GM21825 (cell line): ENCODE results near the gene NXPH4.
A peak's percentile ranks its signal among the peaks of the same experiment; 100 is the strongest.

Experiments
- ATAC-seq: cut with Tn5 transposase; IDR thresholded peaks from one replicate; pipeline ENCODE4 v1.9.1; 2021; ENCODE audit warnings: mild to moderate bottlenecking, moderate library complexity; ENCODE audit not compliant: unreplicated experiment

Gene NXPH4

DNA sequence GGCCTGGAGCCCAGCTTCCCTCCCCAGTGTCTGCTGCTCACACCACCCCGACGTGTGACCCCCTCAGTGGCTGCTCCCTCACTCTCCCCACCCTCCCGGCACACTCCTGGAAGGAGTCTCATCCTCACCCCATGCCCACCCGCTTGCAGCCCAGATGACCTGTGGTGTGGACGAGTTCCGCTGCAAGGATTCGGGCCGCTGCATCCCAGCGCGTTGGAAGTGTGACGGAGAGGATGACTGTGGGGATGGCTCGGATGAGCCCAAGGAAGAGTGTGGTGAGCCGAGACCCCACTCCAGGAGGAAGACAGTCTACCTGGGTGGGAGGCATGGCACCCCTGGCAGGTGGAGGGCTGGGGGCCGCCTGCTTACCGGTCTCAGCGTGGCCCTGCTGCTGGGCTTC, 15.0 kb upstream of the NXPH4 start:
- ATAC-seq, result no peak

DNA sequence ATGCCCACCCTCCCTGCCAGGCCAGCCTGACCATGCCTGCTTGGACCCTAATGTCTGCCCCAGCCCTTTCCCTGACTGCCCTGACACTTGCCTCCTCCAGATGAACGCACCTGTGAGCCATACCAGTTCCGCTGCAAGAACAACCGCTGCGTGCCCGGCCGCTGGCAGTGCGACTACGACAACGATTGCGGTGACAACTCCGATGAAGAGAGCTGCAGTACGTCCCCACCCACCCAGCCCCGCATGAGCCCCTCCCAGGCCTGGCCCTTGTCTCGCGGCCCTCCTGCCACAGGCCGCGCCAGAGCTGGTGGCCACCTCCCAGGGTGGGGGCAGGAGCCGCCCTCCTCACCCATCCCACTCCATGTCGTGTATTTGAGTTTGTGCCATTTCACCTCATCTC, 14.3 kb upstream of the NXPH4 start:
- no peak for ATAC-seq

DNA sequence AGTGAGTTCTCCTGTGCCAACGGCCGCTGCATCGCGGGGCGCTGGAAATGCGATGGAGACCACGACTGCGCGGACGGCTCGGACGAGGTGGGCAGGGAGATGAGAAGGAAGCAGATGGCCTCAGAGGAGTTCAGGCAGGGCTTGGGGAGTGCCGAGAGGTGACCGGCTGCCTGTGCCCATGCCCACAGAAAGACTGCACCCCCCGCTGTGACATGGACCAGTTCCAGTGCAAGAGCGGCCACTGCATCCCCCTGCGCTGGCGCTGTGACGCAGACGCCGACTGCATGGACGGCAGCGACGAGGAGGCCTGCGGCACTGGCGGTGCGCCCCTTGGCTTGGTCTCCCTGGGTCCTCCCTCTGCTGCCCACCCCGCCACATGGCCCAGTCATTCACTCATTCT, 13.4 kb upstream of the NXPH4 start:
- no peak for ATAC-seq

DNA sequence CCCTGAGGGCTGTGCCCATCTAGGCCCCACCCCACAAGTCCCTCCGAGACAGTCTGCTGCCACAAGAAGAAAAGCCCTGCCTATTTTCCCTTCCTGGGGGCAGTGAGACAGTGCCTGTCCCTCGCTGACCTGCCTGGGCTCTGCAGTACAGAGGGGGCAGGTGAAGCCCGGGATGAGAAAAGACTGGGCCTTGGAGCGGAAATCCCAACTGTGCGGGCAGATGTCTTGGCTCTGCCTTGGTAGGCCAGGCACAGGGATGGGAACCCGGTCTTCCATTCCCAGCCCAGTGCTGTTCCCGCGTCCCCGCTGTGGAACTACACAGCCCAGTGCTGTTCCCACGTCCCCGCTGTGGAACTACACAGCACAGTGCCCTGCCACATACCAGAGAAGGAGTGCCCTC, 12.8 kb upstream of the NXPH4 start:
- no peak for ATAC-seq

DNA sequence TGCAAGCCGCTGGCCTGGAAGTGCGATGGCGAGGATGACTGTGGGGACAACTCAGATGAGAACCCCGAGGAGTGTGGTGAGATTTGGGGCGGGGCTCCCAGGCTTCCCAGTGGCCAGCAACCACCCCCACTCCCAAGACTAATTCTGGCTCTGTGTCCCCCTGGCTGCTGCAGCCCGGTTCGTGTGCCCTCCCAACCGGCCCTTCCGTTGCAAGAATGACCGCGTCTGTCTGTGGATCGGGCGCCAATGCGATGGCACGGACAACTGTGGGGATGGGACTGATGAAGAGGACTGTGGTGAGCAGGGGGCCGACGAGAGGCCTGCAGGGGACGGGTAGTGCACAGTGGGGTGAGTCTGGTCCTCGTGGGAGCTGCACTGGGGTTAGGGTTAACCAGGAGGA, 12.1 kb upstream of the NXPH4 start:
- ATAC-seq, result no peak

DNA sequence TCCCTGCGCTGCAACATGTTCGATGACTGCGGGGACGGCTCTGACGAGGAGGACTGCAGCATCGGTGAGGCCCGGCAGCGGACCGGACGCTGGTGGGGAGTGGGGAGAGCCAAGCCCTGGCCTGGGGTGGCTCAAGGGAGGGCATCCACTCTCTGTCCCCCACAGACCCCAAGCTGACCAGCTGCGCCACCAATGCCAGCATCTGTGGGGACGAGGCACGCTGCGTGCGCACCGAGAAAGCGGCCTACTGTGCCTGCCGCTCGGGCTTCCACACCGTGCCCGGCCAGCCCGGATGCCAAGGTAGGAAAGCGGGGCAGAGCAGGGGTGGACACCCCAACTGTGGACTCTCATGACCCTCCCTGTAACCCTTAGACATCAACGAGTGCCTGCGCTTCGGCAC, 11.4 kb upstream of the NXPH4 start:
- no peak for ATAC-seq

DNA sequence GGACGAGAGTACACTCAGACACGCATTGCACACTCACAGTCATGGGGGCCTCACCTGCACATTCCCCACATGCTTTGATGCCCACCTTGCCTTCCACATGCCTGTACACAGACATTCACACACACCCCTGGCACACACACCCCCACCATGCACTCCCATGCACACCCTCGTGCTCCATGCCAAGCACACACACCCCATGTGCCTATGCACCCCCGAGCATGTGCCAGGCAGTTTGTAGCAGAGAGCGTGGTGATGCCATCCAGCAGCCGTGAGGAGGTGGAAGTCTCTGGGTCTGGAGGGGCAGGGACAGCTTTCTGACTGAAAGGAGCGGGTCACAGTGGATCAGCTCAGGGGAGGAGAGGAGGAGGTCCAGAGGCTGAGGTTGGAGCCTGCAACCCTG, 10.7 kb upstream of the NXPH4 start:
- no peak for ATAC-seq

DNA sequence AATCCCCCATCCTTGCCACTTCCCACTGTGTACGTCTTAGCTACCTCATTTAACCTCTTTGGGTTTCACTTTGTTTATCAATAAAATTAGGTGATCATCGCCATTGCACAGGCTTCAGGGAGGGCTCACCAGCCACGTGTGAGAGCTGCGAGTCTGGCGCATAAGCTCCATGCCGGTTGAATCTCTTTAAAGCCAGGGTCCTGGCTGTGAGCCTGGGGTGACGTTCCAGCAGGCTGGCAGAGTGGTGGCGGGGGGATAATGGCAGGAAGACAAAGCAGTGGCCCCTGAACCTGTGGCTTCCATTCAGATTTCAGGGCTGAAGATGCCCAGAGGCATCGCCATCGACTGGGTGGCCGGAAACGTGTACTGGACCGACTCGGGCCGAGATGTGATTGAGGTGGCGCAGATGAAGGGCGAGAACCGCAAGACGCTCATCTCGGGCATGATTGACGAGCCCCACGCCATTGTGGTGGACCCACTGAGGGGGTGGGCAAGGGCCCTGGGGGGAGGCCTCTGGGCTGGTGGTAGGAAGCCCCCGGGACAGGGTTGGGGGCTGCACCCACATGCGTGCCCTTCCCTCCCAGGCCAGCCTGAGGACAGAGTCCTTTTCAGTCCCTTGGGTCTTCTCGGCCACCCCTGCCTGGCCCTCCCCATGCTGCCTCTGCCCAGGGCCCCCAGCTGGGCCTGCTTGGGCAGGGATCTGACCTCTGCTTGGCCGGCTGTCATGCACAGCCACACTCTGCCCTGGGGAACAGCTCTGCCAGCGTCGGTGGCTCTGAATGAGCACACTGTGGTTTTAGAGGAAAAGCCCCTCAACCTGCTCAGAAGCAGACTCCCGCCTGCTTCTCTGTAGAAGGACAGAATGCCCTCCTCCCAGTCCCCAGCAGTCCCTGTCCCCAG, 8.6 kb upstream of the NXPH4 start:
- no peak for ATAC-seq

DNA sequence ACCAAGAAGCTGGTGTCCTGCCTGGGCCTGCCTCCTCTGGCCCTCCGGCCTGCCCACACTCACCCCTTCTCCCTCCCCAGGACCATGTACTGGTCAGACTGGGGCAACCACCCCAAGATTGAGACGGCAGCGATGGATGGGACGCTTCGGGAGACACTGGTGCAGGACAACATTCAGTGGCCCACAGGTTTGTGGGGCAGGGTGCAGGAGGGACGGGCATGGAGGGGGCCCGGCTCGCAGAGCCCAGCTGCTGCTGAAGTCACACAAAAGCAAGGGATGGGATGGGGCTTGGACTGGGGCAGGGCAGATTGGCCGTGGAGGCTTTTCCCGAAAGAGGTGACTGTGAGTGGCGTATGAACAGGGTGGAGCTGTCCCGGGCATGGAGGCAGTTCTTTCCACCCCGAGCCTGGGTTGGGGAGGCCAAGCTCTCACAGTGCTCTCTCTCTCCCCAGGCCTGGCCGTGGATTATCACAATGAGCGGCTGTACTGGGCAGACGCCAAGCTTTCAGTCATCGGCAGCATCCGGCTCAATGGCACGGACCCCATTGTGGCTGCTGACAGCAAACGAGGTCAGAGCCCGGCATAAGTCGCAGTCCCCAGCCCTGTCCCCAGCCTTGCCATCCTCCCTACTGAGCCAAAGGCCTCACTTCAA, 7.8 kb upstream of the NXPH4 start:
- no peak for ATAC-seq

DNA sequence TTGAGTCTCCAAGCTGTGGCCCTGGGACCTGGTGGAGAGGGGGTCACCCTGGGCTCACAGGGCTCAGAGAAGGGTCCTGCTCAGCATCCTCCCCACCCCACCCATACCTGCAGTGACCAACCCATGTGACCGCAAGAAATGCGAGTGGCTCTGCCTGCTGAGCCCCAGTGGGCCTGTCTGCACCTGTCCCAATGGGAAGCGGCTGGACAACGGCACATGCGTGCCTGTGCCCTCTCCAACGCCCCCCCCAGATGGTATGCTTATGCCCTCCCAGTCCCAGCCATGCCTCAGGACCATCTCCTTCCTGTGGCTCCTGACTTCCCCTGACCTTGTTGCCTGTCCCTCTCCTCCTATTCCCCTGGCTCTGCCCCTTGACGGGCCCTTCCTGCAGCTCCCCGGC, 6.7 kb upstream of the NXPH4 start:
- ATAC-seq, result no peak

DNA sequence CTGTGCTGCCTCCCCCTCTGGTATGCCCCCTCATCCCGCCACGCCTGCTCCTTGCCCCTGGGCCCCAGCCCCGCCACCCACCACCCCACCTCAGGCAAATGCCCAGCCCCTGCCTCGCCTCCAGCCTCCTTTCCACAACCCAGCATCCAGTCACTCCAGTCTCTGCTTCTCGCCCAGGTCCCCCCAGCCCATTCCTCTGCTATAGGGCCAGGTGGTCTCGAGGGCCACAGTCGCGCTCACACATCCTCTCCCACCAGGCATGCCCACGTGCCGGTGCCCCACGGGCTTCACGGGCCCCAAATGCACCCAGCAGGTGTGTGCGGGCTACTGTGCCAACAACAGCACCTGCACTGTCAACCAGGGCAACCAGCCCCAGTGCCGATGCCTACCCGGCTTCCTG, 6.1 kb upstream of the NXPH4 start:
- ATAC-seq, result no peak

DNA sequence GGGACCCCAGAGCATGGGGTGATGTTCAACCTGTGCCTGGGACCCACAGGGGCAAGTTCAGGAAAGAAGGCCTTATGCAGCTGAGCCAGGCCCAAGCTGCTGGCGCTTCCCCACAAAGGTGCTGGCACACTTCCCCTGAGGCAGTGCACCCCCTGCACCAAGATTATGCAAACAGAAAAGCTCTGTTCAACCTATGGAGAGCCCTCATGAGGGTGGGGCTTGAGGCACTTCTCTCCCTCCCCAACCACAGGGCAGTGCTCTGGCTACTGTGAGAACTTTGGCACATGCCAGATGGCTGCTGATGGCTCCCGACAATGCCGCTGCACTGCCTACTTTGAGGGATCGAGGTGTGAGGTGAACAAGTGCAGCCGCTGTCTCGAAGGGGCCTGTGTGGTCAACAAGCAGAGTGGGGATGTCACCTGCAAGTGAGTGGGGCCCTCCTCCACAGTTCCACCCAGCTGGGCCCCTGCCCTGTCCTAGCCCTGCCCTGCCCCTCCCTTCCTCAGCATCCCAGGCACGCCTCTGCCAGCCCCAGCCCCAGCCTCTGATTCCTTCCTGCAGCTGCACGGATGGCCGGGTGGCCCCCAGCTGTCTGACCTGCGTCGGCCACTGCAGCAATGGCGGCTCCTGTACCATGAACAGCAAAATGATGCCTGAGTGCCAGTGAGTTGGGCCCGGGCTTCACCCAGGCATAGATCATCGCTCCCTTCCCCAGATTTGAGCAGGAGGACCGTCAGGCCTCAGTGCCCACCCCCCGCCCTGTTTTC, 5.5 kb upstream of the NXPH4 start:
- ATAC-seq, result no peak

DNA sequence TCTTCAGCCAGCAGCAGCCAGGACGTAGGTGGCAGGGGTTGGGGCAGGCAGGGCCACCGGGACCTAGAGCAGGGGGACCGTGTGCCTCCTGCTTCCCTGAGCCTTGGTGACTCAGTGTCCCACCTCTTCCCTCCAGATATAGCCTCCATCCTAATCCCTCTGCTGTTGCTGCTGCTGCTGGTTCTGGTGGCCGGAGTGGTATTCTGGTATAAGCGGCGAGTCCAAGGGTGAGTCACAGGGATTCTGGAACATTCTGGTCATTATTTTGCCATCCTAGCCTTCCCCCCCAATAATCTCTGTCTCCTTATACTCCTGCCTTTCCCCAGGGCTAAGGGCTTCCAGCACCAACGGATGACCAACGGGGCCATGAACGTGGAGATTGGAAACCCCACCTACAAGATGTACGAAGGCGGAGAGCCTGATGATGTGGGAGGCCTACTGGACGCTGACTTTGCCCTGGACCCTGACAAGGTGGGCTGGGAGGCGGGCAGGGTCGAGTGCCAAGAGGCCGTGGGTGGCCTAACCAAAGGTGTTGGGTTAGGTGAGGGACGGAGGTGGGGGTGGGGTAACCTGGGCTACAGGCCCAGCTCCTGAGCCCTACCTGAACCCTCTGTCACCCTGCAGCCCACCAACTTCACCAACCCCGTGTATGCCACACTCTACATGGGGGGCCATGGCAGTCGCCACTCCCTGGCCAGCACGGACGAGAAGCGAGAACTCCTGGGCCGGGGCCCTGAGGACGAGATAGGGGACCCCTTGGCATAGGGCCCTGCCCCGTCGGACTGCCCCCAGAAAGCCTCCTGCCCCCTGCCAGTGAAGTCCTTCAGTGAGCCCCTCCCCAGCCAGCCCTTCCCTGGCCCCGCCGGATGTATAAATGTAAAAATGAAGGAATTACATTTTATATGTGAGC, 4.5 kb upstream of the NXPH4 start:
- no peak for ATAC-seq

DNA sequence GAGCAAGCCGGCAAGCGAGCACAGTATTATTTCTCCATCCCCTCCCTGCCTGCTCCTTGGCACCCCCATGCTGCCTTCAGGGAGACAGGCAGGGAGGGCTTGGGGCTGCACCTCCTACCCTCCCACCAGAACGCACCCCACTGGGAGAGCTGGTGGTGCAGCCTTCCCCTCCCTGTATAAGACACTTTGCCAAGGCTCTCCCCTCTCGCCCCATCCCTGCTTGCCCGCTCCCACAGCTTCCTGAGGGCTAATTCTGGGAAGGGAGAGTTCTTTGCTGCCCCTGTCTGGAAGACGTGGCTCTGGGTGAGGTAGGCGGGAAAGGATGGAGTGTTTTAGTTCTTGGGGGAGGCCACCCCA, 3.9 kb upstream of the NXPH4 start:
- no peak for ATAC-seq

DNA sequence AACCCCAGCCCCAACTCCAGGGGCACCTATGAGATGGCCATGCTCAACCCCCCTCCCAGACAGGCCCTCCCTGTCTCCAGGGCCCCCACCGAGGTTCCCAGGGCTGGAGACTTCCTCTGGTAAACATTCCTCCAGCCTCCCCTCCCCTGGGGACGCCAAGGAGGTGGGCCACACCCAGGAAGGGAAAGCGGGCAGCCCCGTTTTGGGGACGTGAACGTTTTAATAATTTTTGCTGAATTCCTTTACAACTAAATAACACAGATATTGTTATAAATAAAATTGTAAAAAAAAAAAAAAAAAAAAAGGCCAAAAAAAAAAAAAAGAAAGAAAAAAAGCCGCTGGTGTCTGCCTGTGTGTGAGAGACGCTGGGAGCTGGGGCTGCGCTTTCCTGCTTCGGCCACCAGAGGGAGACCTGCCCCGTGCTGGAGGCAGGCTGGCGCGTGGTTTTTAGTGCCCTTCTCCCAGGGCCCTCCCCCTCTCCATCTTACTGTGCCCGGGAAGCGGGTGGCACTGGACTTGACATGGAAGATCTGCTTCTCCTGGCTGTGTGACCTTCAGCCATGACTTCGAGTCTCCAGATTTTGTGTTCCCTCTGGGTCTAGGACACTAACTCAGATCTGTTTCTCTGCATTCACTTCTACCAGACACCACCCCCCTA, 3.4 kb upstream of the NXPH4 start:
- peak; percentile 42 for ATAC-seq

DNA sequence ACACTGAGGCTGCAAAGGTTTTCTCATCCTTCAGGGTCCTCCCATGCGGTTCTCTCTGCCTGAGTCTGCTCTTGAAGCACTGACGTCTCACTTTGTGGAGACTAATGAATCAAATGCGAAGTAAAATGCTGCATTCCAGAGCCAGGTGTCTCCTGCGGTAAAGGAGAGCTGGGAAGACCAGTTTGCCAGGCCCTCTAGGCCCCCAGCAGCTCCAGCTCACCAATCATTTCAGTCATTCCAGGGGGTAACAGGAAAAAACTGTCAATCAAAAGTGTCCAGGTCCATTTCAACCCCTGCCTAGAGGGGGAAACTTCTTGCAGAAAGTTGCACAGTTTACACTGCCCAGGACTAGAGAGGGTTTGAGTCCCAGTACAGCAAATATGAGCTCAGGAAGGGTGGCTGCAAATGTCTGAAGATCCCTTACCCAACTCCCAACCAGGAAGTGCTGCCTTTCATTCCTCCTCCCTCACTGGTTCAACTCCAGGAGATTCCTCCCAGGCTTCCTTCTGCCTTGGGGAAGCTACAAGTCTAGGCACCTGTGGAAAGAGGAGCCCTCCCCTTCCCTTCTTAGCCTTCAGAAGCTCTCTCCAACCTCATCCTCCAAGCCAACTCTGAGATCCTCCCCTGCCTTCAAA, 2.7 kb upstream of the NXPH4 start:
- no peak for ATAC-seq

DNA sequence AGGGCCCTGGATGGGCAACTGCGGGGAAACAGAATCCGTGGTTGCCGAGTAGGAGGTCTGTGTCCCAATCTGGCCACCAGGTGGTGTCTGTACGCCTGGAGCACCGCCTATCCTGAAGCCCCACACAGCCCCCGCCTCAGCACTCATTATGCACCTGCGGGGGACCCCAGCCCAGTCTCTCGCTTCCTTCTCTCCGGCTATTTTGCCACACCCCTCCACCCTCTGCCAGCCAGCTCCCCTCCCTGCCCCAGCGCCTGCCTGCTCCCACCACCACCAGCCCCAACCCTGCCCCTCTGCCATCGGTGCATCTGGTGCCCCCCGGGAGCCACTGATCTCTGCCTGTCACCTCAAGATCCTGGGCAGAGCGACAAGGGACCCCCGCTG, 2.2 kb upstream of the NXPH4 start:
- no peak for ATAC-seq

DNA sequence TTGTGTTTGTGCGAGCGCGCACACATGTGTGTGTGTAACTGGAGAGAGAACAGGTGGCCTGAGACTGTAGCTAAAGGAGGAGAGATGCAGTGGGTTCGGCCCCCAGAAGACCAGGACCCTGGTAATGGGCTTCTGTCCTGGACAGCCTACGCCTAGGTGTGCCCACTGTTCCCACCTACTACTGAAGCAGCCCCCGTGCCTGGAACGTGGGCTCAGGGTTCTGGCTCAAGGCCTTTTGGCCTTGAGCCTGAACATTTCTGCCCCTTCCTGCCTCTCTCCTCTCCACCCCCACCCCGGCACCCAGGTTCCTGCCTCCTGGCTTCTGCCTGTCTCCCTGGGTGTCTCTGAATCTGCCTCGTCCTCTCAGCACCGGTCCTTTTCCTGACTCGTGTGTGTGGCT, 1.5 kb upstream of the NXPH4 start:
- no peak for ATAC-seq

DNA sequence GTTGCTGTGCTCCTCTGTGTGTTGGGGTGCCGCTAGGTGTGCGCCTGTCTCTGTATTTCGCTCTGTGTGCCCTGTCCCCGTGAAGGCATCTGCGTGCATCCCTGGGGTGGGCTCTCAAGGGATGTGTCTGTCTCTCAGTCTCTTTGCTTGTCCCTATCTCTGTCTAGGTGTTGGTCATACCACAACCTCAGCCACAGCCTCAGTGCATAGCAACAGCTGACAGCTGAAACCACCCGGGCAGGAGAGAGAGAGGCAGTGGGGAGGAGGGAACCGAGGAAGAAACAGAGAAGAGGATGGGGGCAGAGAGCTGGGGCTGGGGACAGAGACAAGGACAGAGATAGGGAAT, 953 bp upstream of the NXPH4 start:
- no peak for ATAC-seq
